Skin epidermis (tissue), 12 donors: ENCODE data around the gene GPX1.
"Not testable (repeated sequence)": the region's sequence is repeated elsewhere in the genome, so short reads cannot be mapped to it uniquely, and the experiment has no call there.

Experiments used
- H3K27ac ChIP-seq, 21 experiments: fragments of 200-600 bp; sonication (generic) in 11 of 21; one replicate each; pipeline ENCODE4 v1.5.0; 2020; ENCODE audit warnings: mild to moderate bottlenecking in 3 of 21, inconsistent platforms in 2 of 21, moderate library complexity in 2 of 21
- H3K4me3 ChIP-seq, 7 experiments: fragments of 200-600 bp; sonication (generic) in 2 of 7; one replicate each; pipeline ENCODE4 v1.5.0; 2020; ENCODE audit warnings: inconsistent platforms in 2 of 7, mild to moderate bottlenecking in 2 of 7, moderate library complexity in 1 of 7

GPX1 gene

GRCh38 chr3:49328350-49328749 lies 29.8 kb downstream of the GPX1 start:
- H3K4me3 ChIP-seq, H3K27ac ChIP-seq: not testable (repeated sequence)

DNA sequence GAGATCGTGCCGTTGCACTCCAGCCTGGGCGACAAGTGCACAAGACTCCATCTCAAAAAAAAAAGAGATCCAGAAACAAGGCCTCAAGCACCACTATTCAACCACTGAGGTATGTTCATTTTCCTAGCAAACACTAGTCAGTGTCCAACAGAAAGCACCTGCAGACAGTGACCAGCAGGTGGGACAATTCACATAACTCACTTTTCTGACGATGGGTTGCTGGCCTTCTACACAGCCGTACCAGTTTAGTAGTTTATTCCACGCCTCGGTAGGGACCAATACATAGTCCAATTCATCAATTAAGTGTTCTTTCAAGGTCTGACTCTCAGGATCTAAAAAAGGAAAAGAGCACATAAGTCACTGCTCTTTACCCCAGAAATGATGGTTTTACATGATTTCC lies 30.7 kb downstream of the GPX1 start:
- H3K4me3 ChIP-seq = no peak overlapping the region
- no peak overlapping the region for H3K27ac ChIP-seq

- H3K27ac ChIP-seq = no peak overlapping the region
- no peak overlapping the region for H3K4me3 ChIP-seq
Measured at GRCh38 chr3:49324768-49325167, 33.4 kb downstream of the GPX1 start.

DNA sequence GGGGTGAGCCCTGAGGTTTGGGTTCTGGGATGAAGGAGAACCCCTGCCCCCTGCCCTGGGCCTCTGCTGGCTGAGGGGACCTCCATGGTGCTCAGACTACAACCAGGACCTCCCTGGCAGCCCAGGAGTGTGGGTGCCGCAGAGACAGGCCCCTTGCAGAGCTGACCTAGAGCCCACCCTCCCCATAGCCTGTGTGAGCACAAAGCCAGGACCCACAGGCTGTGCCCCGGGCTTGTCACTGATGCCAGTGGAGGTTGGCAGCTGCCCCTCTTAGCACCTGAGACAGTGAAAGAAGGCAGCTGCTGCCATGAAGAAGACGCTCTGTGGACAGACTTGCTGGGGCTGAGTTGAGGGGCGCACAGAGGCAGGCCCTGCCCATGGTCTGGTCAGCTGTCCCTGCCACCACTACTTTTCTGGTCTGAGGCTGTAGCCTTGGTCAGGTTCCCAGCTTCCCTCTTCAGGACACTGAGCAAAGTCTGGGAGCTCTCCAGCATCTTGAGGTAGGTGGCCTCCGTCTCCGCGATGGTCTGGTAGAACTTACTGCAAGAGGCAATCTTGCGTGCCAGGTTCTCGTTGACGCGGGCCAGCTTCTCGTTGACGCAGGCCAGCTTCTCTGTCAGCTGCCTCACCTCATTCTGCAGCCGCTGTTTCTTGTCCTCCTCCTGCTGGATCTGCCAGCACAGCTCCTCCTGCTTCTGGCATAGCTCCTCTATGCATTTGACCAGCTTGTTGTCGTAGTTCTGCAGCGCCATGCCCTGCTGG lies 41.3 kb downstream of the GPX1 start:
- Histone ChIP-seq H3K4me3 (no peak overlapping the region), H3K27ac (no peak overlapping the region)

- no peak overlapping the region for H3K27ac ChIP-seq
- H3K4me3 ChIP-seq = no peak overlapping the region
Measured at GRCh38 chr3:49313896-49314688, 44.1 kb downstream of the GPX1 start.

DNA sequence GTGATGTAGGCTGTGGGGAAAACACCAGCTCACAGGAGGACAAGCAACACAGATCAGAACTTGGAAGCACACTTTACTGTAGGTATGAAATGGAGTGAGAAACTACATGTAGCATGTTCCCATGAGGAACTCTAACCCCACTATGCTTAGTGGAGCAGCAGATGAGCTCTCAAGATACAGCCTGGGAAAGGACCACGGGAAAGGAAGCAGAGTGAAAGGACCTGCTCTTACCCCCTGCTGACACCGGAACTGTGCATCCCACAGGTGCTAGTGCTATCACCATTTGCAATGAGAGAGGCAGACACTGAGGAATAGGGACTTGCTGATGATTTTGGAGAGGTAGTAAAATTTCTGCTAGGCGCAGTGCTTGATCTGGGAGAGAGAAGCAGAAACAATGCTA lies 46.9 kb downstream of the GPX1 start:
- Histone ChIP-seq H3K27ac (no peak overlapping the region), H3K4me3 (no peak overlapping the region)

GRCh38 chr3:49310677-49311076 lies 47.5 kb downstream of the GPX1 start:
- Histone ChIP-seq H3K27ac (no peak overlapping the region), H3K4me3 (no peak overlapping the region)
